SKM-1 (cell line): ENCODE data around the gene EVA1C.
"Not testable (repeated sequence)": the region's sequence is repeated elsewhere in the genome, so short reads cannot be mapped to it uniquely, and the experiment has no call there.

Experiments used
- DNase-seq: peaks from one replicate; lab custom pipeline; 2025; ENCODE audit not compliant: unreplicated experiment; lab: John Stamatoyannopoulos, UW

The EVA1C gene

GRCh38 chr21:32423320-32424190, 11.0 kb downstream of the EVA1C start:
- no peak for DNase-seq

- DNase-seq: no peak
Measured at GRCh38 chr21:32424191-32424535, 11.7 kb downstream of the EVA1C start.

GRCh38 chr21:32424674-32425073, 12.2 kb downstream of the EVA1C start:
- no peak for DNase-seq

GRCh38 chr21:32425628-32426027, 13.1 kb downstream of the EVA1C start:
- no peak for DNase-seq

- DNase-seq: no peak
Measured at GRCh38 chr21:32426066-32426465, 13.6 kb downstream of the EVA1C start.

- no peak for DNase-seq
Measured at GRCh38 chr21:32426592-32427051, 14.1 kb downstream of the EVA1C start.

- DNase-seq: no peak
Measured at GRCh38 chr21:32427958-32428623, 15.6 kb downstream of the EVA1C start.

- not testable (repeated sequence) for DNase-seq
Measured at GRCh38 chr21:32432982-32433660, 20.6 kb downstream of the EVA1C start.

- no peak for DNase-seq
Measured at GRCh38 chr21:32437729-32438128, 25.2 kb downstream of the EVA1C start.

GRCh38 chr21:32442566-32443318, 30.2 kb downstream of the EVA1C start:
- DNase-seq: no peak

GRCh38 chr21:32445101-32445500, 32.6 kb downstream of the EVA1C start:
- no peak for DNase-seq

GRCh38 chr21:32446440-32446839, 33.9 kb downstream of the EVA1C start:
- DNase-seq: not testable (repeated sequence)

- DNase-seq: no peak
Measured at GRCh38 chr21:32447224-32447623, 34.7 kb downstream of the EVA1C start.

GRCh38 chr21:32448803-32449594, 36.5 kb downstream of the EVA1C start:
- DNase-seq: no peak

GRCh38 chr21:32450881-32451701, 38.6 kb downstream of the EVA1C start:
- not testable (repeated sequence) for DNase-seq

- DNase-seq: not testable (repeated sequence)
Measured at GRCh38 chr21:32452191-32452590, 39.7 kb downstream of the EVA1C start.

- DNase-seq: no peak
Measured at GRCh38 chr21:32452641-32453040, 40.1 kb downstream of the EVA1C start.

- no peak for DNase-seq
Measured at GRCh38 chr21:32455548-32455947, 43.0 kb downstream of the EVA1C start.

- DNase-seq: no peak
Measured at GRCh38 chr21:32456497-32456918, 44.0 kb downstream of the EVA1C start.
